Liver (tissue), 9 donors: ENCODE data around the gene DIP2B. TPM values are rescaled to one million over a fixed set of nuclear protein-coding genes. Genes with fewer than 3 reads are reported as not detected.

Experiments
- DNase-seq: peaks from one replicate; pipeline ENCODE4 v3.0.0-alpha.2; 2017; ENCODE audit warnings: low spot score
- H3K27ac ChIP-seq, 2 donors: one replicate each; pipeline ENCODE4 v1.7.0; 2013; ENCODE audit warnings: inconsistent platforms in 2 of 2, low read length in 2 of 2, control low read depth in 1 of 2, low read depth in 1 of 2, mild to moderate bottlenecking in 1 of 2
- H3K27me3 ChIP-seq, 4 donors: one replicate each; pipeline versions ENCODE4 v1.6.1 to v1.7.0; 2013; ENCODE audit warnings: low read length in 3 of 4, inconsistent platforms in 1 of 4, mild to moderate bottlenecking in 1 of 4, moderate library complexity in 1 of 4; ENCODE audit not compliant: control insufficient read depth in 4 of 4, insufficient read depth in 4 of 4
- H3K36me3 ChIP-seq, 4 donors: one replicate each; pipeline versions ENCODE4 v1.6.1 to v1.7.0; 2013; ENCODE audit warnings: low read length in 3 of 4, mild to moderate bottlenecking in 3 of 4, low read depth in 1 of 4, moderate library complexity in 1 of 4; ENCODE audit not compliant: control insufficient read depth in 4 of 4, insufficient read depth in 3 of 4
- H3K4me1 ChIP-seq, 4 donors: one replicate each; pipeline versions ENCODE4 v1.6.1 to v1.7.0; 2013; ENCODE audit warnings: low read length in 3 of 4, mild to moderate bottlenecking in 3 of 4, moderate library complexity in 1 of 4; ENCODE audit not compliant: control insufficient read depth in 4 of 4, insufficient read depth in 4 of 4
- H3K4me3 ChIP-seq, 3 donors: one replicate each; pipeline versions ENCODE4 v1.6.1 to v1.7.0; 2013; ENCODE audit warnings: low read length in 3 of 3, control low read depth in 1 of 3, low read depth in 1 of 3, mild to moderate bottlenecking in 1 of 3
- H3K9ac ChIP-seq, 2 donors: one replicate each; pipeline ENCODE4 v1.7.0; 2013; ENCODE audit warnings: low read length in 2 of 2, mild to moderate bottlenecking in 2 of 2, moderate library complexity in 2 of 2, control low read depth in 1 of 2, low read depth in 1 of 2
- H3K9me3 ChIP-seq, 4 donors: one replicate each; pipeline versions ENCODE4 v1.6.1 to v1.7.0; 2013; ENCODE audit warnings: low read length in 3 of 4; ENCODE audit not compliant: control insufficient read depth in 4 of 4
- ATF3 ChIP-seq: IDR thresholded peaks from 2 replicates; pipeline ENCODE4 v1.6.1; 2016; ENCODE audit warnings: antibody characterized with exemption
- EGR1 ChIP-seq, 2 donors: IDR thresholded peaks; 2 replicates each; pipeline ENCODE4 v1.6.1; 2016 to 2018; ENCODE audit warnings: antibody characterized with exemption in 2 of 2, low read depth in 2 of 2
- FOXA1 ChIP-seq: IDR thresholded peaks from 2 replicates; pipeline ENCODE4 v1.6.1; 2016; ENCODE audit warnings: antibody characterized with exemption
- FOXA2 ChIP-seq: IDR thresholded peaks from 2 replicates; pipeline ENCODE4 v1.6.1; 2016; ENCODE audit warnings: antibody characterized with exemption
- GABPA ChIP-seq, 2 donors: IDR thresholded peaks in 1 of 2; conservative IDR thresholded peaks in 1 of 2; 2 replicates each; pipeline ENCODE4 v1.6.1; 2016; ENCODE audit warnings: antibody characterized with exemption in 2 of 2, mild to moderate bottlenecking in 1 of 2, moderate library complexity in 1 of 2
- HNF4A ChIP-seq, 2 donors: conservative IDR thresholded peaks; 2 replicates each; pipeline ENCODE4 v1.6.1; 2016; ENCODE audit warnings: antibody characterized with exemption in 2 of 2, mild to moderate bottlenecking in 2 of 2
- HNF4G ChIP-seq: IDR thresholded peaks from 2 replicates; pipeline ENCODE4 v1.6.1; 2016; ENCODE audit warnings: antibody characterized with exemption
- JUND ChIP-seq, 2 donors: IDR thresholded peaks; 2 replicates each; pipeline ENCODE4 v1.6.1; 2016; ENCODE audit warnings: antibody characterized with exemption in 2 of 2
- NR2F2 ChIP-seq: IDR thresholded peaks from 2 replicates; pipeline ENCODE4 v1.6.1; 2016; ENCODE audit warnings: antibody characterized with exemption
- RAD21 ChIP-seq, 2 donors: IDR thresholded peaks; 2 replicates each; pipeline ENCODE4 v1.6.1; 2016; ENCODE audit warnings: antibody characterized with exemption in 2 of 2, mild to moderate bottlenecking in 2 of 2
- RXRA ChIP-seq, 2 donors: IDR thresholded peaks; 2 replicates each; pipeline ENCODE4 v1.6.1; 2017 to 2018; ENCODE audit warnings: antibody characterized with exemption in 2 of 2, mild to moderate bottlenecking in 1 of 2
- SP1 ChIP-seq: IDR thresholded peaks from 2 replicates; pipeline ENCODE4 v1.6.1; 2018; ENCODE audit warnings: antibody characterized with exemption, mild to moderate bottlenecking
- TAF1 ChIP-seq: conservative IDR thresholded peaks from 2 replicates; pipeline ENCODE4 v1.6.1; 2016; ENCODE audit warnings: antibody characterized with exemption, mild to moderate bottlenecking
- YY1 ChIP-seq: IDR thresholded peaks from 2 replicates; pipeline ENCODE4 v1.6.1; 2016; ENCODE audit warnings: antibody characterized with exemption, mild to moderate bottlenecking
- WGBS: extraction: QIAGEN DNeasy Blood & Tissue Kit; methylation state at CpG from one replicate; pipeline ENCODE4 v1.1.7; 2013; 5-methylcytosine and 5-hydroxymethylcytosine counted together
- polyA plus RNA-seq, 2 donors: library from polyadenylated mRNA; stranded (reverse) in 1 of 2; unstranded in 1 of 2; fragments of 200-250 nt in 1 of 2; fragments of >200 nt in 1 of 2; fragmentation: Nextera tagmentation in 1 of 2; extraction: Ambion mirVana in 1 of 2; gene quantifications; one replicate each; pipeline versions ENCODE4 v1.2.1 to v1.2.3, GENCODE V29; 2013 to 2015
- total RNA-seq, 2 donors: library from RNA; depleted of rRNA; stranded (reverse); fragments of >200 nt; gene quantifications; one replicate each; pipeline ENCODE4 v1.2.3, GENCODE V29; 2014
- TF ChIP-seq, protein P1 (sequence below): IDR thresholded peaks from 2 replicates; pipeline ENCODE4 v1.6.1; 2016; ENCODE audit warnings: antibody characterized with exemption
- TF ChIP-seq, protein P2 (sequence below): IDR thresholded peaks from 2 replicates; pipeline ENCODE4 v1.6.1; 2016; ENCODE audit warnings: antibody characterized with exemption
- TF ChIP-seq, protein P3 (sequence below): fragments of 150-350 bp; IDR thresholded peaks from 2 replicates; pipeline ENCODE4 v1.5.1; 2017; ENCODE audit warnings: improper control_type of control experiment, low read depth, low read length; ENCODE audit not compliant: missing input control
- donor health status: healthy.
- donor health status: healthy.
- donor health status: healthy.
- donor health status: healthy.
- donor health status: healthy.

The DIP2B gene
- total and polyA plus RNA-seq, 4 donors = 4.8 to 30.7 (median 13.8) TPM

DNA sequence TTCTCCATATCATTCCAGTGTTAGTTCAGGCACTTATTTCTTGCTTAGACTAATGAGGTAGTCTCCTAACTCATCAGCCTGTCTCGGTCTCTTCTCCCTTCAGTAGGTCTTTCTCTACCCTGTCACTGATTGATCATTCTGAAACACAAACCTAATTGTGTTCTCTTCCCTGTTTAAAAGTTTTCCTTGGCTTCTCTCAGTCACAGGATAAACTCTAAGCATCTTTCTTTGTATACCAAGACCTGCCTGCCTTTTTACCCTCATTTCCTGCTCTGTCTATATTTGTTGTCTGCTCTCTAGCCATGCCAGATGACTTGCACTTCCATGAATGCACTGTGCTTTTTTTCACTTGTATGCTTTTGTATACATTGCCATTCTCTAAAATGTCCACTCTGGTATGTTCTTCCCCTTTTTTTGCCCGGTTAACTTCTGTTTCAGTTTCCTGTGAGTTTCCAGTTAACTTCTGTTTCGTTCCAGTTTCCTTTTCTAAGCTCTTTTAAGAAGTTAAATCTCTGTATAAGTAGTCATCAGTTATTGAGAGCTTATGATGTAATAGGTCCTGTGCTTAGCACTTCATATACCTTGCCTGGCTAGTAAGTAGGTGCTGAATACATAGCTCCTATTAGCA, 12.8 kb downstream of the DIP2B start:
- no peak for DNase-seq
- H3K27me3 ChIP-seq = no peaks in the 10 kb centered on the region
- no peaks in the 10 kb centered on the region for H3K36me3 ChIP-seq
- WGBS = 24% methylated on average over 3 of the region's 3 CpGs
- TF ChIP-seq YY1 (peak; percentile 46), HNF4G (no peak)
- TF ChIP-seq, protein P1, sequence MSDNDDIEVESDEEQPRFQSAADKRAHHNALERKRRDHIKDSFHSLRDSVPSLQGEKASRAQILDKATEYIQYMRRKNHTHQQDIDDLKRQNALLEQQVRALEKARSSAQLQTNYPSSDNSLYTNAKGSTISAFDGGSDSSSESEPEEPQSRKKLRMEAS = peak; percentile 40
- H3K9me3 ChIP-seq = no peaks in the 10 kb centered on the region
- H3K27ac ChIP-seq = peak overlapping the region; percentile 62 to 75
- no peak overlapping the region for H3K4me3 ChIP-seq
- peaks cover 4 to 41% (median 21%) of the 10 kb centered on the region in 4 donors for H3K4me1 ChIP-seq
- peak overlapping the region in 1 of 2 donors; percentile 38 for H3K9ac ChIP-seq

DNA sequence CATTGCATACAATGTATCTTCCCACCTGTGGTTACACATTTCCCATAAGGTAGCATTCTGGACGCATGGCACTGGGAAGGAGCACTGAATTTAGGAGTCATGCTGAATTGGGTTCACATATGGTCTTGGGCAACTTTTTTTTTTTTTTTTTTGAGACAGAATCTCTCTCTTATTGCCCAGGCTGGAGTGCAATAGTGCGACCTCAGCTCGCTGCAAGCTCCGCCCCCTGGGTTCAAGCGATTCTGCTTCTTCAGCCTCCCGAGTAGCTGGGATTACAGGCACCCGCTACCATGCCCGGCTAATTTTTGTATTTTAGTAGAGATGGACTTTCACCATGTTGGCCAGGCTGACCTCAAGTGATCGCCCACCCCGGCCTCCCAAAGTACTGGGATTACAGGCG, 13.3 kb downstream of the DIP2B start:
- H3K27ac ChIP-seq = peak overlapping the region; percentile 62 to 75
- H3K27me3 ChIP-seq = no peaks in the 10 kb centered on the region
- TF ChIP-seq HNF4G (no peak), RAD21 (IDR thresholded peaks at IDR 0.05) (no peak), SP1 (no peak), TAF1 (no peak), GABPA (IDR thresholded peaks at IDR 0.05 in 1 of 2, conservative IDR thresholded peaks at IDR 0.05 in 1 of 2) (no peak), FOXA1 (no peak), JUND (IDR thresholded peaks at IDR 0.05) (no peak), HNF4A (conservative IDR thresholded peaks at IDR 0.05) (no peak), ATF3 (no peak), RXRA (IDR thresholded peaks at IDR 0.05) (no peak), NR2F2 (no peak), FOXA2 (no peak), YY1 (no peak), EGR1 (IDR thresholded peaks at IDR 0.05; ENCODE audit: low read depth in 2 of 2) (no peak)
- TF ChIP-seq, protein P2, sequence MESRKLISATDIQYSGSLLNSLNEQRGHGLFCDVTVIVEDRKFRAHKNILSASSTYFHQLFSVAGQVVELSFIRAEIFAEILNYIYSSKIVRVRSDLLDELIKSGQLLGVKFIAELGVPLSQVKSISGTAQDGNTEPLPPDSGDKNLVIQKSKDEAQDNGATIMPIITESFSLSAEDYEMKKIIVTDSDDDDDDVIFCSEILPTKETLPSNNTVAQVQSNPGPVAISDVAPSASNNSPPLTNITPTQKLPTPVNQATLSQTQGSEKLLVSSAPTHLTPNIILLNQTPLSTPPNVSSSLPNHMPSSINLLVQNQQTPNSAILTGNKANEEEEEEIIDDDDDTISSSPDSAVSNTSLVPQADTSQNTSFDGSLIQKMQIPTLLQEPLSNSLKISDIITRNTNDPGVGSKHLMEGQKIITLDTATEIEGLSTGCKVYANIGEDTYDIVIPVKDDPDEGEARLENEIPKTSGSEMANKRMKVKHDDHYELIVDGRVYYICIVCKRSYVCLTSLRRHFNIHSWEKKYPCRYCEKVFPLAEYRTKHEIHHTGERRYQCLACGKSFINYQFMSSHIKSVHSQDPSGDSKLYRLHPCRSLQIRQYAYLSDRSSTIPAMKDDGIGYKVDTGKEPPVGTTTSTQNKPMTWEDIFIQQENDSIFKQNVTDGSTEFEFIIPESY = no peak
- TF ChIP-seq, protein P1 = no peak
- H3K36me3 ChIP-seq = no peaks in the 10 kb centered on the region
- 71% methylated on average over 11 of the region's 11 CpGs for WGBS
- no peak for DNase-seq
- peaks cover 4 to 41% (median 21%) of the 10 kb centered on the region in 4 donors for H3K4me1 ChIP-seq
- H3K4me3 ChIP-seq = no peak overlapping the region
- H3K9ac ChIP-seq = peak overlapping the region in 1 of 2 donors; percentile 38
- no peaks in the 10 kb centered on the region for H3K9me3 ChIP-seq

DNA sequence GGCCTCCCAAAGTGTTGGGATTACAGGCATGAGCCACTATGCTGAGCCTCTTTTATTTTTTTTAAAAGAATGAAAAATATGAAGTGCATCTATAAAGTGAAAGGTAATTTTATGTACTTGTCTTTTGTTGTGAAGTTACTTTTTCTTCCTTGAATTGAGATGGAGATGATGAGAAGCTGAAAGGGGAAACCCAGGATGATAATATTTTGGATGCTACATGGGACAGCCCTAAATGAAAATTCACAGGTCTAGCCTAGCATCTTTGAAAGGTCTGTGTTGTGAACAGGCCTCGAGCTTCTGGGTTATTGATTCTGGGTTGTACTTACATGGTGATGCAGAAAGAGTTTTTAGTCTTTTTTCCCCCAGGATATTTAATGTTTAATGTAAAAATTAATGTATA, 14.6 kb downstream of the DIP2B start:
- Histone ChIP-seq H3K27ac (no peak overlapping the region), H3K27me3 (no peaks in the 10 kb centered on the region), H3K4me1 (peaks cover 4 to 44% (median 24%) of the 10 kb centered on the region in 4 donors), H3K9ac (no peak overlapping the region), H3K9me3 (no peaks in the 10 kb centered on the region), H3K4me3 (no peak overlapping the region), H3K36me3 (no peaks in the 10 kb centered on the region)
- 90% methylated on average over 1 of the region's 1 CpG for WGBS
- no peak for DNase-seq
- TF ChIP-seq ATF3 (no peak), EGR1 (IDR thresholded peaks at IDR 0.05; ENCODE audit: low read depth in 2 of 2) (no peak), TAF1 (no peak), RXRA (IDR thresholded peaks at IDR 0.05) (no peak), HNF4A (conservative IDR thresholded peaks at IDR 0.05) (no peak), NR2F2 (no peak), RAD21 (IDR thresholded peaks at IDR 0.05) (no peak), SP1 (no peak), GABPA (IDR thresholded peaks at IDR 0.05 in 1 of 2, conservative IDR thresholded peaks at IDR 0.05 in 1 of 2) (no peak), HNF4G (no peak), YY1 (no peak), JUND (IDR thresholded peaks at IDR 0.05) (no peak), FOXA1 (no peak)
- TF ChIP-seq, protein P3, sequence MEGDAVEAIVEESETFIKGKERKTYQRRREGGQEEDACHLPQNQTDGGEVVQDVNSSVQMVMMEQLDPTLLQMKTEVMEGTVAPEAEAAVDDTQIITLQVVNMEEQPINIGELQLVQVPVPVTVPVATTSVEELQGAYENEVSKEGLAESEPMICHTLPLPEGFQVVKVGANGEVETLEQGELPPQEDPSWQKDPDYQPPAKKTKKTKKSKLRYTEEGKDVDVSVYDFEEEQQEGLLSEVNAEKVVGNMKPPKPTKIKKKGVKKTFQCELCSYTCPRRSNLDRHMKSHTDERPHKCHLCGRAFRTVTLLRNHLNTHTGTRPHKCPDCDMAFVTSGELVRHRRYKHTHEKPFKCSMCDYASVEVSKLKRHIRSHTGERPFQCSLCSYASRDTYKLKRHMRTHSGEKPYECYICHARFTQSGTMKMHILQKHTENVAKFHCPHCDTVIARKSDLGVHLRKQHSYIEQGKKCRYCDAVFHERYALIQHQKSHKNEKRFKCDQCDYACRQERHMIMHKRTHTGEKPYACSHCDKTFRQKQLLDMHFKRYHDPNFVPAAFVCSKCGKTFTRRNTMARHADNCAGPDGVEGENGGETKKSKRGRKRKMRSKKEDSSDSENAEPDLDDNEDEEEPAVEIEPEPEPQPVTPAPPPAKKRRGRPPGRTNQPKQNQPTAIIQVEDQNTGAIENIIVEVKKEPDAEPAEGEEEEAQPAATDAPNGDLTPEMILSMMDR = no peak
- TF ChIP-seq, protein P1 = no peak
- TF ChIP-seq, protein P2 = no peak
